HEK293T (cell line): ENCODE results near the gene RGMB.
A peak's percentile ranks its signal among the peaks of the same experiment; 100 is the strongest.

Experiments used
- CTCF ChIA-PET: fragments of 350-600 bp; formaldehyde crosslinking; extraction: SDS; loops from one replicate; lab custom pipeline; 2021; ENCODE audit warnings: antibody characterized with exemption, inconsistent platforms; lab: Yijun Ruan, JAX
- POLR2A ChIA-PET: fragments of 350-600 bp; formaldehyde crosslinking; extraction: SDS; loops from one replicate; lab custom pipeline; 2020; ENCODE audit warnings: antibody characterized with exemption, inconsistent platforms; lab: Yijun Ruan, JAX
- DNase-seq: peaks from one replicate; pipeline ENCODE4 v3.0.0; 2012; ENCODE audit warnings: mixed read lengths; ENCODE audit errors: extremely low spot score
- ARNT ChIP-seq: fragments of 450-650 bp; IDR thresholded peaks from 2 replicates; pipeline ENCODE4 v1.6.1; 2017; ENCODE audit warnings: mild to moderate bottlenecking
- BHLHE40 ChIP-seq: fragments of 450-650 bp; IDR thresholded peaks from 2 replicates; pipeline ENCODE4 v1.6.1; 2016; ENCODE audit warnings: mild to moderate bottlenecking, moderate library complexity, borderline replicate concordance
- CTBP1 ChIP-seq: fragments of 450-650 bp; IDR thresholded peaks from 2 replicates; pipeline ENCODE4 v1.6.1; 2016; ENCODE audit warnings: borderline replicate concordance
- ELF4 ChIP-seq: fragments of 450-650 bp; IDR thresholded peaks from 2 replicates; pipeline ENCODE4 v1.6.1; 2017; ENCODE audit warnings: antibody characterized with exemption
- FOXA1 ChIP-seq: fragments of 450-650 bp; IDR thresholded peaks from 2 replicates; pipeline ENCODE4 v1.6.1; 2016; ENCODE audit warnings: mild to moderate bottlenecking
- FOXK2 ChIP-seq: fragments of 450-650 bp; IDR thresholded peaks from 2 replicates; pipeline ENCODE4 v1.6.1; 2016; ENCODE audit warnings: mild to moderate bottlenecking
- FOXM1 ChIP-seq: fragments of 450-650 bp; IDR thresholded peaks from 2 replicates; pipeline ENCODE4 v1.6.1; 2017; ENCODE audit warnings: mild to moderate bottlenecking, borderline replicate concordance
- HDGF ChIP-seq: fragments of 450-650 bp; IDR thresholded peaks from 2 replicates; pipeline ENCODE4 v1.6.1; 2017; ENCODE audit warnings: antibody characterized with exemption, borderline replicate concordance
- L3MBTL2 ChIP-seq: fragments of 450-650 bp; conservative IDR thresholded peaks from 2 replicates; pipeline ENCODE4 v1.6.1; 2016; ENCODE audit warnings: mild to moderate bottlenecking
- LEF1 ChIP-seq: fragments of 450-650 bp; IDR thresholded peaks from 2 replicates; pipeline ENCODE4 v1.6.1; 2017; ENCODE audit warnings: mild to moderate bottlenecking, borderline replicate concordance
- NFRKB ChIP-seq: fragments of 450-650 bp; IDR thresholded peaks from 2 replicates; pipeline ENCODE4 v1.6.1; 2016; ENCODE audit warnings: mild to moderate bottlenecking, moderate library complexity
- SP1 ChIP-seq: fragments of 450-650 bp; IDR thresholded peaks from 2 replicates; pipeline ENCODE4 v1.6.1; 2017
- SUZ12 ChIP-seq: fragments of 450-650 bp; IDR thresholded peaks from 2 replicates; pipeline ENCODE4 v1.6.1; 2016; ENCODE audit warnings: mild to moderate bottlenecking
- TARDBP ChIP-seq: fragments of 450-650 bp; IDR thresholded peaks from 2 replicates; pipeline ENCODE4 v1.6.1; 2016
- ZNF384 ChIP-seq: fragments of 450-650 bp; IDR thresholded peaks from 2 replicates; pipeline ENCODE4 v1.6.1; 2016
- TF ChIP-seq, protein P1 (sequence below): fragments of 450-650 bp; IDR thresholded peaks from 2 replicates; pipeline ENCODE4 v1.6.1; 2016

RGMB gene

DNA sequence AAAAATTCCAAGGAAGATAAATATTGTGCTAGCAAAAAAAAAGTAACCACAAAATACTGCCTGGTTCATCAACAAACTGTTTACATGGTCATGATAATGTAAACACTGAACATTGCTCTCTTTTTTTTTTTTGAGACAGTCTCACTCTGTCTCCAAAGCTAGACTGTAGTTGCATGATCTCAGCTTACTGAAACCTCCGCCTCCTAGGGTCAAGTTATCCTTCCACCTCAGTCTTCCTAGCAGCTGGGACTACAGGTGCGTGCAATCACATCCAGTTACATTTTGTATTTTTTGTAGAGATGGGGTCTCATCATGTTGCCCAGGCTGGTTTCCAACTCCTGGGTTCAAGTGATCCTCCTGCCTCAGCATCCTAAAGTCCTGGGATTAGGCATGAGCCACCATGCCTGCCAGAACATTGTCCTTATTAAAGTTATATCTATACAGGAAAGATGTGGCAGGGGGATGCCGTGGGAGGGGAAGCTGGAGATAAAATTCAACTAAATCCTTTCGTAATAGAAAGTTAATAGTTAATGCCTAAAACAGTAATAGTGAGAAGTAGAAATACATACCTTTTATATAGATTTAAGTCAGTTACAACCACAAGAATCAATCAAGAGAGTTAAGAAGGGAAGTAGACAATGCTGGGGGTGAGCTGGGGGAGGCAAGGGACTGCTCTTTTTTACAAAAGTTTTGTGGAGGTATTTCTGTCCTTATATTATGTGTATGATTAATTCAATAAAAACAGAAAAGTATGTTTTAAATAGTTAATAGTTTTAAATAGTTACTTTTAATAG lies 52.3 kb downstream of the RGMB start:
- DNase-seq, result no peak
- TF ChIP-seq L3MBTL2, result no peak
- no peak for TF ChIP-seq SP1
- TF ChIP-seq BHLHE40, result no peak
- TF ChIP-seq HDGF, result no peak
- TF ChIP-seq, protein P1, sequence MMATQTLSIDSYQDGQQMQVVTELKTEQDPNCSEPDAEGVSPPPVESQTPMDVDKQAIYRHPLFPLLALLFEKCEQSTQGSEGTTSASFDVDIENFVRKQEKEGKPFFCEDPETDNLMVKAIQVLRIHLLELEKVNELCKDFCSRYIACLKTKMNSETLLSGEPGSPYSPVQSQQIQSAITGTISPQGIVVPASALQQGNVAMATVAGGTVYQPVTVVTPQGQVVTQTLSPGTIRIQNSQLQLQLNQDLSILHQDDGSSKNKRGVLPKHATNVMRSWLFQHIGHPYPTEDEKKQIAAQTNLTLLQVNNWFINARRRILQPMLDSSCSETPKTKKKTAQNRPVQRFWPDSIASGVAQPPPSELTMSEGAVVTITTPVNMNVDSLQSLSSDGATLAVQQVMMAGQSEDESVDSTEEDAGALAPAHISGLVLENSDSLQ, result no peak
- TF ChIP-seq TARDBP, result no peak
- no peak for TF ChIP-seq ARNT
- TF ChIP-seq LEF1, result no peak
- TF ChIP-seq FOXM1, result no peak
- no peak for TF ChIP-seq FOXA1
- no peak for TF ChIP-seq CTBP1
- no peak for TF ChIP-seq SUZ12
- ChIA-PET POLR2A (no interaction called here), CTCF (no interaction called here)

DNA sequence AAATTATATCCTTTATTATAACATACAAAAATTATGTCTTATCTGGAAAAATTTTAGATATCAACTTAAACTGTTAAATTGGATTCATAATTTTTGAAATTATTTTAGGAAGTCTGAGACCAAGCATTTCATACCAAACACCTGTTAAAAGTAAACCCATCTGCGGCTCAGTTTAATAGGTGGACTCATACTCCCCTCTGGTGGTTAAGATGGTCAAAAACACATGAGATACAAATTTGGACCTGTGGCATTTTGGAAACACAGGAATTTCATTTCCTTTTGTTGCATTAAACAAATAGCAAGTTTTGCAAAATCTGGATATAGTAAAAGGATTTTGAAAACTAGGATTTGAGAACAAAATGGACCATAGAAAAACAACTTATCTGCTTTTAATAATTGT lies 53.7 kb downstream of the RGMB start:
- ChIA-PET POLR2A (no interaction called here), CTCF (no interaction called here)
- no peak for TF ChIP-seq SP1
- TF ChIP-seq BHLHE40, result no peak
- no peak for TF ChIP-seq NFRKB
- TF ChIP-seq TARDBP, result no peak
- no peak for TF ChIP-seq CTBP1
- no peak for TF ChIP-seq LEF1
- DNase-seq, result peak; percentile 39

DNA sequence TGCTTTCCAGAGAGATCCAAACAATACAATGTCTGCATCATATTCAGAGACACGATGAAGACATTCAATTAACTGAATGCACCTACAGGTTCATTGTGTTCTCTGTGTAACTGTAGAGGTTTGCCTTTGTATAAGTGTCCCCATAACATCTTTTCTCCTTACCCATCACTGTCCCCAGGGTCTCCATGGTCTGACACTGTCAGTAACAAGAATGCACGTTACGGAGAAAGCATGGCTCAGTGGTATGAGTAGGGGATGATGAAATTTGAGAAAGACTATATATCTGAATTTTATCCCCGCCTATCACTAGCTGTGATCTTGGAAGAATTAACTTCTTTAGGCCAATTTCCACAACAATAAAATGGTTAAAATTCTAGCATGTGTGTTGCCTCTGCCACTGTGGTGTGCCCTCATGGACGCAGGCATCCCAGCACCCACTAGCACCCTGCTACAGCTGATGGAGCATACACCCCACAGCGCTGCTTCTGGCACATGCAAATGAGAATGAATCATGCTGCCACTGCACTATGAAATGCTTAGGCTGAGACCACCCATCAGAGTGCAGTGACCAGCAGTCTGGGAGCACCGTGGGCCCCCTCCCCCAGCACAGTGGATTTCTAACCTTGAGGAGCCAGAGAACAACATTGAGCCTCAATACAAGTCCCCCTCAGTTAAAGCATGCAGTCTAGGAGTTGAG lies 54.3 kb downstream of the RGMB start:
- POLR2A ChIA-PET, result no interaction called here
- DNase-seq, result no peak
- TF ChIP-seq LEF1 (no peak), L3MBTL2 (no peak), FOXM1 (no peak), FOXK2 (no peak), TARDBP (no peak), ARNT (no peak), FOXA1 (no peak), SUZ12 (no peak), NFRKB (no peak), ELF4 (no peak), SP1 (no peak), CTBP1 (no peak), BHLHE40 (no peak), HDGF (no peak), ZNF384 (no peak)
- TF ChIP-seq, protein P1, result no peak
- CTCF ChIA-PET, result interaction anchor here (0.8 kb wide), 1 partner anchor 383 kb away, joined by 3 read pairs; no protein-coding TSS in a partner anchor

DNA sequence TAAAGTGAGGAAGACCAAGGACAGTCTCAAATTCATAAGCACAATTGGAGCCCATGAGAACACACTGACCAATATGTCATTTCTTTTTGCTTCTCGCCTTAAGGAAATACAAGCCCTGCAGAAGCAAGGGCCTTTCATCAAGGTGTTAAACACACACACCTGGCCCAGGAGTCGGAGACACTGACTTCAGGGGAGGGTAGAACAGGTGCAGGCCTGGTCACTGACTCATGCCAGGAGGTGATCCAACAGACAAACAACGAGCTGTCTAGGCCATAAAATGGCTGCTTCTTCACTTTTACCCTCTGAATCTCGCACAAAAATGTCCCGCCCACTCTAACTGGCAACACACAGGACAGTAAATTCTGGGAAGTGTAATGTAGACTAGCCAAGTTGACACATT lies 62.7 kb downstream of the RGMB start:
- TF ChIP-seq TARDBP, result no peak
- TF ChIP-seq FOXK2, result no peak
- no peak for TF ChIP-seq SP1
- TF ChIP-seq, protein P1, result no peak
- TF ChIP-seq LEF1, result no peak
- no peak for TF ChIP-seq NFRKB
- no peak for TF ChIP-seq L3MBTL2
- TF ChIP-seq ARNT, result no peak
- TF ChIP-seq SUZ12, result no peak
- TF ChIP-seq CTBP1, result no peak
- TF ChIP-seq HDGF, result no peak
- no peak for TF ChIP-seq ZNF384
- TF ChIP-seq FOXM1, result no peak
- TF ChIP-seq FOXA1, result no peak
- TF ChIP-seq ELF4, result no peak
- ChIA-PET POLR2A (no interaction called here), CTCF (no interaction called here)
- no peak for DNase-seq

DNA sequence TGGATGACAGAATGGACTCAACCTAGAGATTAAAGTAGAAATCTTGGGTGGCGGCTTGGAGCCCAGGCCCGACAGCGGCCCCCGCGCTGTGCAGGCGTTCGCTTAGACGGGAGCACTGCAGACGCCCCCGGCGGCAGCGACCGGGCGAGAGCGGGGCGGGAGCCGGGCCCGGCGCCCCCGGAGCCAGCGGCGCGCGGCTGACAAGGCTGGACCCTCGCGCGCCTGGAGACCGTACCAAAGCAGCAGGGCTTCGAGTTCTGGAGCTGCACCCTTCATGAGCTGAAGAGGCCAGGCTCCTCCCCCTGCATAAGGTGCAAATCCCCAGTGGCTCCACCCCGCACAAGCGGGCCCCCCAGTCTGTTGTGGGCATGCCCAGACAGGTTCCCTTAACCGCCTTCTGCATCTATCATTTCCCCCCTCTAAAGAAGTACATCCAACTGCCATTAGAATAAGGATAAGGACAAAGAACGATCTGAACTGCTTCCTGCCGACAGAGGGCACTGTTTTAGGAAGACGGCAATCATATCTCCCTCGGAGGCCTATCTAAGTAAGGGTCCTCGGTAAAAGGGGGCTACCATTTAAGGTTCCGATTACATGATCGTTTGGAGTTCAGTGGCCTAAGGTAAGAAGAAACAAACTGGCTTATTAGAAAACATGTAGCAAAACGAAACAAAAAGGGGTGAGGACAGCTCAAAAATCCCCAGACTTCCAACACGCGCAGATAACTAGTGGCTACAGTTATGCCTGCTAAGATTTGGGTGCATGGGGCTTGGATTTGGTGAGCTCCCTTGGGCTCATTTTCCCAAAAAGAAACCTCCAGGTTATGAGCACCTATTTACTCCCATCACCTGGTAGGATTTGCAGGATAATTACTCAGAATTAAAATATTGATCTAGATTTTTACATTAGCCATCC lies 66.3 kb downstream of the RGMB start:
- TF ChIP-seq, protein P1, result no peak
- TF ChIP-seq NFRKB (no peak), L3MBTL2 (no peak), ELF4 (no peak), FOXA1 (no peak), TARDBP (no peak), LEF1 (no peak), ZNF384 (no peak), FOXM1 (no peak), HDGF (no peak), SUZ12 (no peak), BHLHE40 (no peak), CTBP1 (no peak), FOXK2 (no peak), SP1 (no peak)
- CTCF ChIA-PET, result no interaction called here
- POLR2A ChIA-PET, result no interaction called here
- DNase-seq, result no peak
